ENCODE measurements around the gene ELFN1. TPM values are rescaled to one million over a fixed set of nuclear protein-coding genes. Genes with fewer than 3 reads are reported as not detected.

Gene ELFN1
- total RNA-seq, result 1 to 10 TPM; 1.4 to 2.5 (median 1.9) TPM

DNA sequence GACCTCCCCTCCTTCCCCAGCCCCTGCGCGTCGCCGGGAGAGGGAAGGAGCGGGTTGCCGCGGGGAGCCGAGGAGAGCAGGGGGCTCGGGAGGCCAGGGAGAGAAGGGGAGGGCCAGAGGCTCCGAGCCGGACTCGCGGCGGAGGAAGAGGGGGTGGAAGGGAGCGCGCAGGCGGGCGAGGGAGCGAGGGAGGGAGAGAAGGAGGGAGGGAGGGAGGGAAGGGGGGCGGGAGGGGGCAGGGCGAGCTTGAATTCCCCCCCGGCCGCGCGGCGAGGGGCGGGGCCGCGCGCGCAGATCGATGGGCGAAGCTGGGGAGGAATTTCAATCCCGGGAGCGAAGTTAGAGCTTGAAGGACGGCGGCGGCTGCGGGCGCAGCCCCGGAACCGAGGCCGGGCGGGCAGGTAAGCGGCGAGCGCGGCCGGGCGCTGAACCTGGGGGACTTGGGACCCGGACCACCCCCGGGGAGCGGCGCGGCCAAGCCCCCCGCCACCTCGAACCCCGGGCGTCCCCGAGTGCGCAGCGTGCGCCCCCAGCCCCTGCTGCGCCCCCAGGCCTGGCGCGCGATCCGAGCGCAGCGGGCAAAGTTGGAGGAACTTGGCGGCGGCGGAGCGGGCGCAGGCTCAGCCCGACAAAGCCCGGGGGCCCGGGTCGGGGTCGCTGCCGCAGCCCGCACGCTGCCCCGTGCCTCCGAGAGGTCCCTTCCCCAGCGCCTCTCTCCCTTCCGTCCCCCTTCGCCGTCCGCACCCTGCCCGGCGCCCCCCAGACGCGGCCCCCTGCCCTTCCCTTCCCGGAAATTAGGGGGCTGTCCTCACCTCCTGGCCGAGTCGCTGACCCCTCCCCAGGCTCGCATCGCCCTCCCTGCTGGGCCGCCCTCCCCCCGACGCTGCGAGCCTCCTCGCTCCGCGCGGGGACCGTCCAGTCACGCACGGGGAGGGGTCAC is at the start of gene ELFN1:
Gene ELFN1, plus strand, starts transcription at position 324 of the 940 bp plus-strand sequence. CDS start 74,320 bp downstream, outside the sequence.
- Histone ChIP-seq H3K36me3 (no peaks in the 10 kb centered on the region), H3K9me3 (no peaks in the 10 kb centered on the region), H3K27ac (no peak within 1 kb of the TSS), H3K27me3 (peaks cover 98% of the 10 kb centered on the region), H3K4me3 (peak within 1 kb of the TSS; percentile 54), H3K4me1 (peaks cover 59% of the 10 kb centered on the region)
- DNase-seq (ENCODE audit: low spot score in 2 of 2), result peak; percentile 62 to 76
- WGBS, result 2% methylated on average over 37 of the region's 110 CpGs
- TF ChIP-seq POLR2A (IDR thresholded peaks at IDR 0.05) (no peak), EP300 (IDR thresholded peaks at IDR 0.05) (no peak), POLR2AphosphoS5 (IDR thresholded peaks at IDR 0.05) (no peak)
- TF ChIP-seq, protein P1, sequence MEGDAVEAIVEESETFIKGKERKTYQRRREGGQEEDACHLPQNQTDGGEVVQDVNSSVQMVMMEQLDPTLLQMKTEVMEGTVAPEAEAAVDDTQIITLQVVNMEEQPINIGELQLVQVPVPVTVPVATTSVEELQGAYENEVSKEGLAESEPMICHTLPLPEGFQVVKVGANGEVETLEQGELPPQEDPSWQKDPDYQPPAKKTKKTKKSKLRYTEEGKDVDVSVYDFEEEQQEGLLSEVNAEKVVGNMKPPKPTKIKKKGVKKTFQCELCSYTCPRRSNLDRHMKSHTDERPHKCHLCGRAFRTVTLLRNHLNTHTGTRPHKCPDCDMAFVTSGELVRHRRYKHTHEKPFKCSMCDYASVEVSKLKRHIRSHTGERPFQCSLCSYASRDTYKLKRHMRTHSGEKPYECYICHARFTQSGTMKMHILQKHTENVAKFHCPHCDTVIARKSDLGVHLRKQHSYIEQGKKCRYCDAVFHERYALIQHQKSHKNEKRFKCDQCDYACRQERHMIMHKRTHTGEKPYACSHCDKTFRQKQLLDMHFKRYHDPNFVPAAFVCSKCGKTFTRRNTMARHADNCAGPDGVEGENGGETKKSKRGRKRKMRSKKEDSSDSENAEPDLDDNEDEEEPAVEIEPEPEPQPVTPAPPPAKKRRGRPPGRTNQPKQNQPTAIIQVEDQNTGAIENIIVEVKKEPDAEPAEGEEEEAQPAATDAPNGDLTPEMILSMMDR (IDR thresholded peaks at IDR 0.05), result no peak

DNA sequence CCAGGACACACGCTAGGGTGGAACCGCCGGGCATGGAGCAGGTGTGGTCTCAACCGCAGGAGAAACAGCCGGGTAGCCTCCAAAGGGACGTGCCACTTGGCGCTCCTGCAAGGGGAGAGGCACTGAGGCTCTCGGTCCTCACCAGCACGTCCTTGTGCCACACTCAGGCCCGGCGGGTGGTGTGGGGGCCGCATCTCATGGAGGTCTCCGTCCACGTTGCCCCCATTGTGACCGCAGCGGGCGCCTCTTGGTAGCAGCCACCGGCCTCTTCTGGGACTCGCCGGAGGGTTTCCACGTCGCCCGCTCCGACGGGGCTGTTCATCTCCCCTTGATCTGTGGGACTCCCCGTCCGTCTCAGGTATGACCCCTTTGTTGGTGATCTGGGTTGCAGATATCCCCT is 49.2 kb upstream of the ELFN1 start:
- Histone ChIP-seq H3K27me3 (peaks cover 22% of the 10 kb centered on the region), H3K27ac (no peak overlapping the region), H3K4me3 (no peak overlapping the region), H3K36me3 (no peaks in the 10 kb centered on the region), H3K9me3 (no peaks in the 10 kb centered on the region), H3K4me1 (no peaks in the 10 kb centered on the region)
- DNase-seq (ENCODE audit: low spot score in 2 of 2), result no peak
- WGBS, result 75% methylated on average over 13 of the region's 27 CpGs
- TF ChIP-seq, protein P1 (IDR thresholded peaks at IDR 0.05), result no peak
- TF ChIP-seq POLR2A (IDR thresholded peaks at IDR 0.05) (no peak), EP300 (IDR thresholded peaks at IDR 0.05) (no peak), POLR2AphosphoS5 (IDR thresholded peaks at IDR 0.05) (no peak)

DNA sequence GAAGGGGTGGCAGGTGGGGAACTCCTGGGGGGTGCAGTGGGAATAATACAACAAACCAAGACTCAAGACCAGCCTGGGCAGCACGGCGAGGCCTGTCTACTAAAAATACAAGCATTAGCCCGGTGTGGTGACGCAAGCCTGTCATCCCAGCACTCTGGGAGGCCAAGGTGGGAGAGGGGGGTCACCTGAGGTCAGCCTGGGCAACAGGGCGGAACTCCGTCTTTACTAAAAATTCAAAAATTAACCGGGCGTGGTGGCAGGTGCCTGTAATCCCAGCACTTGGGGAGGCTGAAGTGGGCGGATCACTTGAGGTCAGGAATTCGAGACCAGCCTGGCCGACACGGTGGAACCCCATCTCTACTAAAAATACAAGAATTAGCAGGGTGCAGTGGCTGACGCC is 48.4 kb upstream of the ELFN1 start:
- DNase-seq (ENCODE audit: low spot score in 2 of 2), result no peak
- Histone ChIP-seq H3K27me3 (peaks cover 20% of the 10 kb centered on the region), H3K36me3 (no peaks in the 10 kb centered on the region), H3K4me3 (no peak overlapping the region), H3K27ac (no peak overlapping the region), H3K9me3 (no peaks in the 10 kb centered on the region), H3K4me1 (no peaks in the 10 kb centered on the region)
- 95% methylated on average over 13 of the region's 13 CpGs for WGBS
- no peak for TF ChIP-seq POLR2A (IDR thresholded peaks at IDR 0.05)
- TF ChIP-seq EP300 (IDR thresholded peaks at IDR 0.05), result no peak
- TF ChIP-seq, protein P1 (IDR thresholded peaks at IDR 0.05), result no peak
- TF ChIP-seq POLR2AphosphoS5 (IDR thresholded peaks at IDR 0.05), result no peak

DNA sequence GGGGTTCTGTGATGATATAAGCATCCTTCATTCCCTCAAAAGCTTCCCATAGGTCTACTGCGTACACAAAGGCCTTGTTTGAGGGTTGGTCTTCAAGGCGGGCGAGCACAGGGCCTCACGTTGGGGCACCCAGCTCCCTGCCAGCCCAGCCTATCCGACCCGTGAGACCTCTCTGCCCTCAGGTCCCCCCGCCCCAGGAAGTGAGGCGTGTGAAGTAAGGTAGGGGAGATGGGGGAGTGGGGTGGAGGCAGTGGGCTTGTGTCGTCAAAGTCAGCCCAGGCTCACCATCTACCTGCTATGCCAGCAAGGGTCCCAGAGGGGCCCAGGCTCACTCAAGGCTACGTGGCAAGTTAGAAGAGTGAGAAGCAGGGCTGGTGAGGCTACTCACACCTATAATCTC is 47.6 kb upstream of the ELFN1 start:
- H3K9me3 ChIP-seq, result no peaks in the 10 kb centered on the region
- no peaks in the 10 kb centered on the region for H3K4me1 ChIP-seq
- H3K36me3 ChIP-seq, result no peaks in the 10 kb centered on the region
- H3K27me3 ChIP-seq, result peaks cover 16% of the 10 kb centered on the region
- no peak overlapping the region for H3K27ac ChIP-seq
- WGBS, result 76% methylated on average over 4 of the region's 10 CpGs
- no peak for DNase-seq (ENCODE audit: low spot score in 2 of 2)
- TF ChIP-seq POLR2AphosphoS5 (IDR thresholded peaks at IDR 0.05) (no peak), EP300 (IDR thresholded peaks at IDR 0.05) (no peak), POLR2A (IDR thresholded peaks at IDR 0.05) (no peak)
- TF ChIP-seq, protein P1 (IDR thresholded peaks at IDR 0.05), result no peak
- H3K4me3 ChIP-seq, result no peak overlapping the region

DNA sequence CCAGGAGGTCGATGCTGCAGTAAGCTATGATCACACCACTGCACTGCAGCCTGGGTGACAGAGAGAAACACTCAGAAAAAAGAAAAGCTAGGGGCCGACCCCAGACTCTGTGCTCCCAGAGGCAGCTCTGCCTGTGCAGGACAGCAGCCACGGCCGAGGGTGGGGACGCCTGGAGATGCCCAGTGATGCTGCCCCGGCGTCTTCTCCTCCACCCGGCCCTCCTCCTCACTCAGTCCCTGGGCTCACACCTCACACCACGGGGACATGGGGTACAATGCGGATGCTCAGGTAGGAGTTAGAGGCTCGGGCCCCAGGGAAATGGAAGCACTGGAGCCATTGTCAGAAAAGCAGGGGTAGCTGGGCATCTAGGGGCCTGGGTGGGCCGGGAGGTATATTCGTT is 46.3 kb upstream of the ELFN1 start:
- Histone ChIP-seq H3K36me3 (no peaks in the 10 kb centered on the region), H3K9me3 (no peaks in the 10 kb centered on the region), H3K27me3 (peaks cover 16% of the 10 kb centered on the region), H3K4me1 (no peaks in the 10 kb centered on the region), H3K4me3 (no peak overlapping the region), H3K27ac (no peak overlapping the region)
- DNase-seq (ENCODE audit: low spot score in 2 of 2), result no peak
- no peak for TF ChIP-seq EP300 (IDR thresholded peaks at IDR 0.05)
- 80% methylated on average over 9 of the region's 13 CpGs for WGBS
